K562 (cell line): ENCODE data around the gene BCL7B. TPM values are rescaled to one million over a fixed set of nuclear protein-coding genes. Genes with fewer than 3 reads are reported as not detected.
A peak's percentile ranks its signal among the peaks of the same experiment; 100 is the strongest.

Experiments used
- GABPB1 ChIP-seq: sonication (generic); formaldehyde crosslinking; IDR thresholded peaks from 2 replicates; pipeline ENCODE4 v1.8.0; 2022; ENCODE audit warnings: mild to moderate bottlenecking, missing genetic modification reagents
- HCFC1 ChIP-seq: IDR thresholded peaks from 2 replicates; pipeline ENCODE4 v1.6.1; 2012; ENCODE audit warnings: low read depth, low read length, improper control_type of control experiment
- KLF13 ChIP-seq: fragments of 450-650 bp; IDR thresholded peaks from 2 replicates; pipeline ENCODE4 v1.6.1; 2016; ENCODE audit warnings: missing genetic modification characterization, low read depth, mild to moderate bottlenecking, missing compliant biosample characterization, moderate library complexity, borderline replicate concordance
- MXI1 ChIP-seq: IDR thresholded peaks from 2 replicates; pipeline ENCODE4 v1.6.1; 2011; ENCODE audit warnings: low read depth, mild to moderate bottlenecking, improper control_type of control experiment, low read length
- POLR2B ChIP-seq: fragments of 450-650 bp; IDR thresholded peaks from 2 replicates; pipeline ENCODE4 v1.6.1; 2018; ENCODE audit warnings: low read depth; ENCODE audit not compliant: partially characterized antibody
- RAD21 ChIP-seq, 2 experiments: fragments of 250-450 bp in 1 of 2; fragments of 450-650 bp in 1 of 2; sonication (Bioruptor Pico) in 1 of 2; formaldehyde crosslinking in 1 of 2; IDR thresholded peaks in 1 of 2; conservative IDR thresholded peaks in 1 of 2; 2 replicates each; pipeline versions ENCODE4 v1.4.0 to v1.8.0; 2020 to 2022; ENCODE audit warnings: mild to moderate bottlenecking in 2 of 2, moderate library complexity in 1 of 2
- SAP30 ChIP-seq: fragments of 200-600 bp; sonication (generic); IDR thresholded peaks from 2 replicates; pipeline ENCODE4 v1.6.1; 2012; ENCODE audit warnings: borderline replicate concordance, low read depth, mild to moderate bottlenecking, moderate library complexity, low read length, control low read depth, inconsistent platforms; ENCODE audit not compliant: insufficient read depth, poor library complexity, severe bottlenecking
- SMARCA4 ChIP-seq: fragments of 450-650 bp; IDR thresholded peaks from 2 replicates; pipeline ENCODE4 v1.6.1; 2016
- SP1 ChIP-seq: sonication (generic); formaldehyde crosslinking; IDR thresholded peaks from 2 replicates; pipeline ENCODE4 v1.8.1; 2022; ENCODE audit warnings: mild to moderate bottlenecking, missing genetic modification reagents
- ZNF212 ChIP-seq: fragments of 450-650 bp; formaldehyde crosslinking; IDR thresholded peaks from 2 replicates; pipeline ENCODE4 v1.4.0; 2020; ENCODE audit warnings: mild to moderate bottlenecking
- polyA plus RNA-seq, 8 experiments: library from polyadenylated mRNA; depleted of rRNA in 4 of 8; stranded (reverse) in 5 of 8; unstranded in 3 of 8; fragments of >200 nt; fragmentation: Nextera tagmentation in 2 of 8; fragmentation: Illumina TruSeq in 1 of 8; extraction: Ambion mirVana in 2 of 8; extraction: Trizol in 1 of 8; gene quantifications; 2 replicates each; pipeline versions ENCODE4 v1.2.1 to v1.2.3, GENCODE V29; 2011 to 2014; ENCODE audit warnings: inconsistent platforms in 1 of 8, missing spikeins in 1 of 8
- total RNA-seq, 7 experiments: library from RNA; depleted of rRNA in 6 of 7; stranded (reverse); fragments of >200 nt in 6 of 7; fragmentation: Illumina TruSeq in 2 of 7; extraction: Trizol in 2 of 7; gene quantifications; 2 replicates each; pipeline versions ENCODE4 v1.2.1 to v1.2.3, GENCODE V29; 2011 to 2021; ENCODE audit warnings: low replicate concordance in 1 of 7
- TF ChIP-seq, protein P1 (sequence below): fragments of 450-650 bp; formaldehyde crosslinking; IDR thresholded peaks from 2 replicates; pipeline ENCODE4 v1.4.0; 2022; ENCODE audit warnings: missing genetic modification characterization
- TF ChIP-seq, protein P2 (sequence below): sonication (generic); formaldehyde crosslinking; IDR thresholded peaks from 2 replicates; pipeline ENCODE4 v1.8.0; 2022; ENCODE audit warnings: missing genetic modification reagents, mild to moderate bottlenecking, moderate library complexity, borderline replicate concordance
- TF ChIP-seq, protein P3 (sequence below): sonication (generic); formaldehyde crosslinking; IDR thresholded peaks from 2 replicates; pipeline ENCODE4 v1.8.1; 2023; ENCODE audit warnings: mild to moderate bottlenecking, missing genetic modification reagents, moderate library complexity
- TF ChIP-seq, protein P4 (sequence below): fragments of 450-650 bp; IDR thresholded peaks from 2 replicates; pipeline ENCODE4 v1.7.0; 2016; ENCODE audit warnings: borderline replicate concordance

Gene BCL7B
- total and polyA plus RNA-seq, 9 of the 15 experiments (the other 6 are each of a cell fraction or from before 2014, with no cell fraction given): 10.0 to 73.2 (median 32.9) TPM

DNA sequence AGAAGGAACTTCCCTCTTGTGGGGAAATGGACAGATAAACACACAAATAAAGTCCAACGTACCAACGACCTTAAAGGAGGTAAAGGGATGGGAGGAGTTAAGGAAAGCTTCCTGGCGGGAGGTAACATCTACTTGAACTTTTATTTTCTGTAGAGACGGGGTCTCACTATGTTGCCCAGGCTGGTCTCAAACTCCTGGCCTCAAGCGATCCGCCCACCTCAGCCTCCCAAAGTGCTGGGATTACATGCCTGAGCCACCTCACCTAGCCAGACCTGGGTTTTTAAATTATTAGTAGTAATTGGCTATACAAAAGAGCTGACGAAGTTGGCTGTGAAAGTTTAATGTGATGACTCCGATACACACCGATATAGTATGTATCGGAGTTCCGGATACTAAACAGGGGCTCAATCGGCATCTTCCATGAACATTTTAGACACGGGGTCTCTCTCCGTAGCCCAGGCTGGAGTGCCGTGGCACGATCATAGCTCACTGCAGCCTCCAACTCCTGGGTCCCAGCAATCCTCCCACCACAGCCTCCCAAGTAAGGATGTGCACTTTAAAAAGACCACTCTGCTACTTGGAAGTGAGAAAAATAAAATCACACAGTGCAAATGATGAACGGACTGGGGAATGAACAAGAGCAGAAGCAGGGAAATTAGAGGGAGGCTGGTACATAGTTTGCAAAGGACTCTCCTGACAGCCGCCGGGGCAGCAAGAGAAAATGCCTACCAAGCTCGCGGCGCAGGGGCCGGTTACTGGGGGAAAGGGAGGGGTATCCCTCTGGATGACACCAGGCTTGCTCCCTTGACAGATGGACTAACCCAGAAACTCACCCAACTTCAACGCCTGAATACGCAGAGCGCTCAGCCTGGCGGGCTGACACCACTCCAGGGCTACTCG lies 1.0 kb downstream of the BCL7B start (continued):
- TF ChIP-seq, protein P1, sequence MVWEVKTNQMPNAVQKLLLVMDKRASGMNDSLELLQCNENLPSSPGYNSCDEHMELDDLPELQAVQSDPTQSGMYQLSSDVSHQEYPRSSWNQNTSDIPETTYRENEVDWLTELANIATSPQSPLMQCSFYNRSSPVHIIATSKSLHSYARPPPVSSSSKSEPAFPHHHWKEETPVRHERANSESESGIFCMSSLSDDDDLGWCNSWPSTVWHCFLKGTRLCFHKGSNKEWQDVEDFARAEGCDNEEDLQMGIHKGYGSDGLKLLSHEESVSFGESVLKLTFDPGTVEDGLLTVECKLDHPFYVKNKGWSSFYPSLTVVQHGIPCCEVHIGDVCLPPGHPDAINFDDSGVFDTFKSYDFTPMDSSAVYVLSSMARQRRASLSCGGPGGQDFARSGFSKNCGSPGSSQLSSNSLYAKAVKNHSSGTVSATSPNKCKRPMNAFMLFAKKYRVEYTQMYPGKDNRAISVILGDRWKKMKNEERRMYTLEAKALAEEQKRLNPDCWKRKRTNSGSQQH (CRISPR knock-in tag): peak; percentile 78
- TF ChIP-seq HCFC1 (no peak), MXI1 (0 out of 2 replicates have a peak, but pooled peaks have one; percentile 33), SMARCA4 (0 out of 2 replicates have a peak, but pooled peaks have one; percentile 28), ZNF212 (CRISPR knock-in tag) (0 out of 2 replicates have a peak, but pooled peaks have one; percentile 21), GABPB1 (CRISPR knock-in tag) (peak; percentile 50; the same call in 1 of the 2 replicates), SP1 (CRISPR knock-in tag) (peak; percentile 65; the same call in 1 of the 2 replicates), KLF13 (no peak), RAD21 (CRISPR knock-in tag; conservative IDR thresholded peaks at IDR 0.05 in 1 of 2, IDR thresholded peaks at IDR 0.05 in 1 of 2) (peak in 1 of 2 experiments; percentile 24; a peak in 1 of 4 replicates), POLR2B (no peak), SAP30 (peak; percentile 89)
- TF ChIP-seq, protein P2, sequence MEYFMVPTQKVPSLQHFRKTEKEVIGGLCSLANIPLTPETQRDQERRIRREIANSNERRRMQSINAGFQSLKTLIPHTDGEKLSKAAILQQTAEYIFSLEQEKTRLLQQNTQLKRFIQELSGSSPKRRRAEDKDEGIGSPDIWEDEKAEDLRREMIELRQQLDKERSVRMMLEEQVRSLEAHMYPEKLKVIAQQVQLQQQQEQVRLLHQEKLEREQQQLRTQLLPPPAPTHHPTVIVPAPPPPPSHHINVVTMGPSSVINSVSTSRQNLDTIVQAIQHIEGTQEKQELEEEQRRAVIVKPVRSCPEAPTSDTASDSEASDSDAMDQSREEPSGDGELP (CRISPR knock-in tag): peak; percentile 77
- TF ChIP-seq, protein P3, sequence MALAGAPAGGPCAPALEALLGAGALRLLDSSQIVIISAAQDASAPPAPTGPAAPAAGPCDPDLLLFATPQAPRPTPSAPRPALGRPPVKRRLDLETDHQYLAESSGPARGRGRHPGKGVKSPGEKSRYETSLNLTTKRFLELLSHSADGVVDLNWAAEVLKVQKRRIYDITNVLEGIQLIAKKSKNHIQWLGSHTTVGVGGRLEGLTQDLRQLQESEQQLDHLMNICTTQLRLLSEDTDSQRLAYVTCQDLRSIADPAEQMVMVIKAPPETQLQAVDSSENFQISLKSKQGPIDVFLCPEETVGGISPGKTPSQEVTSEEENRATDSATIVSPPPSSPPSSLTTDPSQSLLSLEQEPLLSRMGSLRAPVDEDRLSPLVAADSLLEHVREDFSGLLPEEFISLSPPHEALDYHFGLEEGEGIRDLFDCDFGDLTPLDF (CRISPR knock-in tag): 0 out of 2 replicates have a peak, but pooled peaks have one; percentile 27
- TF ChIP-seq, protein P4, sequence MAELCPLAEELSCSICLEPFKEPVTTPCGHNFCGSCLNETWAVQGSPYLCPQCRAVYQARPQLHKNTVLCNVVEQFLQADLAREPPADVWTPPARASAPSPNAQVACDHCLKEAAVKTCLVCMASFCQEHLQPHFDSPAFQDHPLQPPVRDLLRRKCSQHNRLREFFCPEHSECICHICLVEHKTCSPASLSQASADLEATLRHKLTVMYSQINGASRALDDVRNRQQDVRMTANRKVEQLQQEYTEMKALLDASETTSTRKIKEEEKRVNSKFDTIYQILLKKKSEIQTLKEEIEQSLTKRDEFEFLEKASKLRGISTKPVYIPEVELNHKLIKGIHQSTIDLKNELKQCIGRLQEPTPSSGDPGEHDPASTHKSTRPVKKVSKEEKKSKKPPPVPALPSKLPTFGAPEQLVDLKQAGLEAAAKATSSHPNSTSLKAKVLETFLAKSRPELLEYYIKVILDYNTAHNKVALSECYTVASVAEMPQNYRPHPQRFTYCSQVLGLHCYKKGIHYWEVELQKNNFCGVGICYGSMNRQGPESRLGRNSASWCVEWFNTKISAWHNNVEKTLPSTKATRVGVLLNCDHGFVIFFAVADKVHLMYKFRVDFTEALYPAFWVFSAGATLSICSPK: 0 out of 2 replicates have a peak, but pooled peaks have one; percentile 72
